Breast epithelium (tissue), 3 donors: Measurements from ENCODE around the gene GFPT2.

Experiments used
- CTCF ChIP-seq, 3 donors: fragments of 450-650 bp; IDR thresholded peaks; one replicate each; pipeline ENCODE4 v1.5.1; 2016 to 2017; ENCODE audit warnings: antibody characterized with exemption in 3 of 3, mild to moderate bottlenecking in 3 of 3, moderate library complexity in 3 of 3
- POLR2A ChIP-seq: fragments of 450-650 bp; IDR thresholded peaks from one replicate; pipeline ENCODE4 v1.6.1; 2016; ENCODE audit warnings: antibody characterized with exemption, mild to moderate bottlenecking, moderate library complexity

GRCh38 chr5:180373454-180373853 is 20.3 kb upstream of the GFPT2 start:
- no peak for TF ChIP-seq CTCF (IDR thresholded peaks at IDR 0.05)
- TF ChIP-seq POLR2A = no peak
